Epithelial cell of esophagus (primary cell): ENCODE data around the gene CNTNAP2.

Source experiments
- DNase-seq: peaks from one replicate; pipeline ENCODE4 v3.0.0; 2010; ENCODE audit warnings: low read depth
- H3K4me3 ChIP-seq: 2 replicates; pipeline ENCODE4 v1.5.1; 2011; ENCODE audit warnings: mild to moderate bottlenecking, low read length, control low read depth
- TF ChIP-seq, protein P1 (sequence below): IDR thresholded peaks from 2 replicates; pipeline ENCODE4 v1.5.1; 2011; ENCODE audit warnings: low read depth, mild to moderate bottlenecking, low read length, control low read depth, inconsistent platforms; ENCODE audit not compliant: insufficient read depth; ENCODE audit errors: missing control alignments

Gene CNTNAP2

DNA sequence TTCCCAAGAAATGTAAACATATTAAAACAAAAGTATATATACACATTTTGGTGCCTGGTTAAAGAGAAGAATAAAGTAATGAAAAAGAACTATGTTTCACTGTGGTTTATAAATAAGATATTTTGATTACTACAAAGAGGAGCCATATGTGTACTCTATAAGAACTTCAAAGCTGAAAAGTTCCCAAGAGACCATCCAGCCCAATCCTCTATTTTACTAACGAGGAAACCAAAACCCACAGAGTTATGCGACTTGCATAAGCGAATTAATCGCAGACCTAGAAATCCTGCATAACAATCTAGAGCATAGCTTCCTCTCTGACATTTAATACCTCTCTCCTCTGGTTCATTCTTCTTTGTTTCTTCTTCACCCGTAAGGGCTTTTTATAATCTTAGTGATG, 937.1 kb downstream of the CNTNAP2 start:
- TF ChIP-seq, protein P1, sequence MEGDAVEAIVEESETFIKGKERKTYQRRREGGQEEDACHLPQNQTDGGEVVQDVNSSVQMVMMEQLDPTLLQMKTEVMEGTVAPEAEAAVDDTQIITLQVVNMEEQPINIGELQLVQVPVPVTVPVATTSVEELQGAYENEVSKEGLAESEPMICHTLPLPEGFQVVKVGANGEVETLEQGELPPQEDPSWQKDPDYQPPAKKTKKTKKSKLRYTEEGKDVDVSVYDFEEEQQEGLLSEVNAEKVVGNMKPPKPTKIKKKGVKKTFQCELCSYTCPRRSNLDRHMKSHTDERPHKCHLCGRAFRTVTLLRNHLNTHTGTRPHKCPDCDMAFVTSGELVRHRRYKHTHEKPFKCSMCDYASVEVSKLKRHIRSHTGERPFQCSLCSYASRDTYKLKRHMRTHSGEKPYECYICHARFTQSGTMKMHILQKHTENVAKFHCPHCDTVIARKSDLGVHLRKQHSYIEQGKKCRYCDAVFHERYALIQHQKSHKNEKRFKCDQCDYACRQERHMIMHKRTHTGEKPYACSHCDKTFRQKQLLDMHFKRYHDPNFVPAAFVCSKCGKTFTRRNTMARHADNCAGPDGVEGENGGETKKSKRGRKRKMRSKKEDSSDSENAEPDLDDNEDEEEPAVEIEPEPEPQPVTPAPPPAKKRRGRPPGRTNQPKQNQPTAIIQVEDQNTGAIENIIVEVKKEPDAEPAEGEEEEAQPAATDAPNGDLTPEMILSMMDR: no peak
- no peak for DNase-seq
- no peak overlapping the region for H3K4me3 ChIP-seq

DNA sequence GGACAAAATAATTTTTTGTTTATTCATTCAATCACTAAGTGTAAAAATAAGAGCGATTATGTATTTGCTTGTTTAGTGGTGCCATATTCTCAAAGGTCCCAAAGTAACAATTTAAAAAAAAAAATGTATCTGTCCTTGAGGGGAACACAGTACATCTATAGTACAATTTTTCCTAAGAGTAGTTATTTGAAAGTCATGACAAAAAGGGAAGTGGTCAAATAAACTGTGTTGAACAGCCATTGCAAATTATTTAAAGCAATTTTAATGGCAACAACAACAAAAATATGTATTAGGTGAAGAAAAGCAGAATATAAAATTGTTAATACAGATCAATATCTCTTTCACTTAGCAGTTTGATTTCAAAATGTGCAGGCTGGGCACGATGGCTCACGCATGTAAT, 943.5 kb downstream of the CNTNAP2 start:
- TF ChIP-seq, protein P1: no peak
- H3K4me3 ChIP-seq: no peak overlapping the region
- DNase-seq: no peak

GRCh38 chr7:147062897-147063296, 946.3 kb downstream of the CNTNAP2 start:
- DNase-seq: no peak
- TF ChIP-seq, protein P1: no peak
- H3K4me3 ChIP-seq: no peak overlapping the region

DNA sequence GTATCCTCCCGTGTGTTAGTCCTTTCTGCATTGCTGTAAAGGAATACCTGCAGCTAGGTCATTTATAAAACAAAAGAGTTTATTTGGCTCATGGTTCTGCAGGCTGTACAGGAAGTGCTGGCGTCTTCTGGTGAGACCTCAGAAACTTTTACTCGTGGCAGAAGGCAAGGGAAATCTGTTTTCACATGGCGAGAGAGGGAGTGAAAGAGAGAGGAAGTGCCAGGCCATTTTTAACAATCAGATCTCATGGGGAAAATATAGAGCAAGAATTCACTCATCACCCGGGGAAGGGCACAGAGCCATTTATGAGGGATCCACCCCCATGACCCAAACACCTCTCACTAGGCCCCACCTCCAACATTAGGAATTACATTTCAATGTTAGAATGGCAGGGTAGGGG, 952.2 kb downstream of the CNTNAP2 start:
- DNase-seq: no peak
- no peak overlapping the region for H3K4me3 ChIP-seq
- TF ChIP-seq, protein P1: no peak

GRCh38 chr7:147069771-147070170, 953.2 kb downstream of the CNTNAP2 start:
- DNase-seq: no peak
- TF ChIP-seq, protein P1: no peak
- H3K4me3 ChIP-seq: no peak overlapping the region

DNA sequence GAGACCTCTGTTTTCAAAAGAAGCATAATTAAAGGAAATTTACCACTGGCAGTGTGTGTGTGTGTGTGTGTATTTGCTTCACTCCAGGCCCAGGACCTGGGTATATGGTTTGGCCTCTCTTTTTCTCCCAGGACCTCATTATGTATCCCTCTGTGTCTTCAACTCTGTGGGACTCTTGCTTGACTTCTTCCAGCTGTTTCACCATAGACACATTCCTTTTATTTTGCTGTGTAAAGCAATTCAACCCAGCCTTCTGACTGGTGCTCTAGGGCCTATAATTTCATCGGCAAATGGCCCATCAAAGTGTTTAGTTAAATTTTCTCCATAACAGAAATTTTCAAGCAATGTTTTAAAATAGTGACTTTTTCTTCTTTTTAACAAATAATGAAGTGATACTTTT, 954.3 kb downstream of the CNTNAP2 start:
- H3K4me3 ChIP-seq: no peak overlapping the region
- DNase-seq: no peak
- TF ChIP-seq, protein P1: no peak

DNA sequence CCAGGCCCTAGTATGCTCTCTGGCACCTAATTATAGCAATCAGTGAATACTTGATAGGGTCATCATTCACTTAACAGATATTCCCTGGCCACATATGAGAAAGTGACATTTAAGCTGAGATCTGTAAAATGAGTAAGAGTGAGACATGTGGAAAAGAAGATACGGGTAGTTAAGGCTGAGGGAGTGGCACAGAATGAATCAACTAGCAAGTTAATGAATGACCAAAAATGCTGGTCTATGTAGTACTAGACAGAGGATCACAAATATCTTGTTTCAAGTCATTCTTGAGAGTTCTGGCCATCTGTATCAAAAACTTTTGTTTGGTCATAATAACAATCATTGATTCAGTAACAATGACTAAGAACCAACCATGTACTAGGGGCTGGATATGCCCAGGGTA, 954.9 kb downstream of the CNTNAP2 start:
- TF ChIP-seq, protein P1: no peak
- H3K4me3 ChIP-seq: no peak overlapping the region
- no peak for DNase-seq
